Omental fat pad (tissue), 4 donors: Measurements from ENCODE around the gene NRP1. TPM values are rescaled to one million over a fixed set of nuclear protein-coding genes. Genes with fewer than 3 reads are reported as not detected.
"Not testable (repeated sequence)": the region's sequence is repeated elsewhere in the genome, so short reads cannot be mapped to it uniquely, and the experiment has no call there.

Experiments
- ATAC-seq: fragments of 150-250 bp; one replicate; pipeline ENCODE4 v1.9.1; 2016; ENCODE audit warnings: mild to moderate bottlenecking, moderate library complexity; ENCODE audit not compliant: low FRiP score
- DNase-seq: peaks from one replicate; pipeline ENCODE4 v3.0.0-alpha.2; 2019; ENCODE audit warnings: low spot score
- CTCF ChIP-seq, 3 donors: fragments of 450-650 bp; IDR thresholded peaks; one replicate each; pipeline ENCODE4 v1.5.1; 2016 to 2017; ENCODE audit warnings: antibody characterized with exemption in 3 of 3, mild to moderate bottlenecking in 3 of 3, moderate library complexity in 2 of 3
- total RNA-seq, 4 donors: library from RNA; depleted of rRNA; stranded (reverse); fragments of >200 nt; gene quantifications; one replicate each; pipeline ENCODE4 v1.1.0, GENCODE V29; 2016

Gene NRP1
- total RNA-seq, 4 donors from 2014 or later, result 72.8 to 223 (median 178) TPM

GRCh38 chr10:33229252-33229948 is 105.1 kb downstream of the NRP1 start:
- DNase-seq (no peak), ATAC-seq (no peak)
- TF ChIP-seq CTCF (IDR thresholded peaks at IDR 0.05), result no peak

DNA sequence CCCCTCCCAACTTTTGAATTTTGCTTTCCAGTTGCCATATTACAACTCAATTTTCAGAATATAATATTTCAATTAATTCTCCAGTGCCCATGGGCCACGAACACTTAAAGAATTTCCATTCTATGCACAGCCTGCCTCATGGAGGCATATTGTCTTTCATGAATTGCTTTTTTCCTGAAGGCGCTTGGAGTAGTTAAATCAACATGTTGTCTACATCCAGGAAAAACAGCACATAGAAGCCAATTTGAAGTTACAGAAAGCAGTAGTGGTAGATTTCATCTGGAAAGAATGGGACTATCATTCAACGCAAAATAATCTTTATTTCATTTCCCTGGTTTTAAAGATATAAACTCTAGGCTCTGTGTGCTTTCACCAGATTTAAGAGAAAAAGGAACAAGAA is 106.0 kb downstream of the NRP1 start:
- no peak for TF ChIP-seq CTCF (IDR thresholded peaks at IDR 0.05)
- DNase-seq, result no peak
- no peak for ATAC-seq

GRCh38 chr10:33227489-33227888 is 107.0 kb downstream of the NRP1 start:
- DNase-seq, result no peak
- no peak for TF ChIP-seq CTCF (IDR thresholded peaks at IDR 0.05)
- no peak for ATAC-seq

- no peak for TF ChIP-seq CTCF (IDR thresholded peaks at IDR 0.05)
- no peak for ATAC-seq
- DNase-seq, result no peak
These were observed 110.1 kb downstream of the NRP1 start for GRCh38 chr10:33224251-33224965.

DNA sequence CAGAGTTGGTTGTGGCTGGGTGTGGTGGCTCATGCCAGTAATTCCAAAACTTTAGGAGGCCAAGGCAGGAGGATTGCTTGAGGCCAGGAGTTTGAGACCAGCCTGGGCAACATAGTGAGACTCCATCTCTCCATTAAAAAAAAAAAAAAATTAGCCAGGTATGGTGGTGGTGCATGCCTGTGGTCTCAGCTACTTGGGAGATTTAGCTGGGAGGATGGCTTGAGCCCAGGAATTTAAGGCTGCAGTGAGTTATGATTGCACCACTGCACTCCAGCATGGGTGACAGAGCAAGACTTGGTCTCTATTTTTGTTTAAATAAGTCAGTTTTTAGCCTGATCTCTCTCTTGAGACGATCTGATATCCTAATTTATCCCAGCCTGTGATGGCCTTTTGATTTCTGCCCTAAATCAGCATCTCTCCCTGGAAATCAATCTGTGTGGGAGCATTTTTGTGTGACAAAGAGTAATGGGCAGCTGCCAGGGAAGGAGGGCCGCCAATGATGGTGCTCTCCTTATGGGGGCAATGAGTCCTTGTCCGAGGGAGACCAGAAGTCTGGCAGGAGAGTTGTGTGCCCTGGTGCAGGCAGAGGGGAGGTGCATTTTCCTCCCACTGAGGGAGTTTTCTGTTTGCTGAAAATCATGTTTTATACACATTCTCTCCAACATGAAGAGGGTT is 111.0 kb downstream of the NRP1 start:
- DNase-seq (no peak), ATAC-seq (no peak)
- TF ChIP-seq CTCF (IDR thresholded peaks at IDR 0.05), result no peak

DNA sequence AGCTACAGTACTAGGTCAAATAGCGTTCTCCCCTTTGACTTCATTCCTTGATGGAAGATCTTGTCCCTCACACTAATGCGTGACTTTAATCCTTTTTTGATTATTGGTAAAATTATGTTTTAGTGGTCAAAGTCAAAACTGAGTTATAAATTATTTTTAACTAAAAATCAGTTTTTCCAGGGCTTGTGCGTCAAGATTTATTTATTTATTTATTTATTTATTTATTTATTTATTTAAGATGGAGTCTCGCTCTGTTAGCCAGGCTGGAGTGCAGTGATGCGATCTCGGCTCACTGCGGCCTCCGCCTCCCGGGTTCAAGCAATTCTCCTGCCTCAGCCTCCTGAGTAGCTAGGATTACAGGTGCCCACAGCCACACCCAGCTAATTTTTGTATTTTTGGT is 112.2 kb downstream of the NRP1 start:
- not testable (repeated sequence) for DNase-seq, ATAC-seq

- ATAC-seq (no peak), DNase-seq (no peak)
- no peak for TF ChIP-seq CTCF (IDR thresholded peaks at IDR 0.05)
These were observed 116.6 kb downstream of the NRP1 start for GRCh38 chr10:33217854-33218253.
